ENCODE data around the gene DICER1. TPM values are rescaled to one million over a fixed set of nuclear protein-coding genes. Genes with fewer than 3 reads are reported as not detected.

DICER1 gene
- total and polyA plus RNA-seq, 9 of the 15 experiments (the other 6 are each of a cell fraction or from before 2014, with no cell fraction given): 2.5 to 23.2 (median 12.4) TPM

DNA sequence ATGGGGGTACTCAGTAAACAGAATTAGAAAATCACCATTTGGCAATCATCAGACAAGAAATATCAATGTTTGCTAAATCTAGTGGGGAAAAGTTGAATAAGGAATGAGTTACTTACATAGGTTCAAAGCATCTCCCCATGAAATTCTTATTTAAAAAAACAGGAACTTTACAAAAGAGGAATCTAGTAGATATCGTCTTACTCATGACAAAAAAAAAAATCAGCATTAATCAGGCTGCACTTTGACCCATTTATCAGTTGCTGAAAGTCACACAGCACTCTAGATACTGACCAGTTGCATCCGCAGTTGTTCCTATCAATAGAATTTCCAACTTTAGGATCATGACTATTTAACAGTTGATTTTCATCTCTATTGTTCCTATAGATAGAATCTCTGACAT is 5.8 kb upstream of the DICER1 start:
- intact Hi-C loops (cut with micrococcal nuclease): no loop called here

More for the DNA sequence above, 5.8 kb upstream of the DICER1 start:
- TF ChIP-seq MCM5 (IDR thresholded peaks at IDR 0.05; ENCODE audit: low read depth) (no peak), SMARCC2 (IDR thresholded peaks at IDR 0.05; ENCODE audit: low read depth) (no peak), ZNF77 (CRISPR knock-in tag; IDR thresholded peaks at IDR 0.05) (no peak), PHTF2 (CRISPR knock-in tag; IDR thresholded peaks at IDR 0.05) (no peak), GATAD2B (IDR thresholded peaks at IDR 0.05; ENCODE audit: borderline replicate concordance) (no peak), ZNF75A (CRISPR knock-in tag; IDR thresholded peaks at IDR 0.05) (no peak), MCM7 (IDR thresholded peaks at IDR 0.05) (no peak), TCF3 (CRISPR knock-in tag; IDR thresholded peaks at IDR 0.05) (no peak), BACH1 (tag; IDR thresholded peaks at IDR 0.05) (no peak), ETS2 (tag; IDR thresholded peaks at IDR 0.05; ENCODE audit: borderline replicate concordance, poor library complexity, severe bottlenecking) (no peak), HNRNPK (IDR thresholded peaks at IDR 0.05; ENCODE audit: low read depth, low read length, poor library complexity, severe bottlenecking) (no peak), FOXK2 (conservative IDR thresholded peaks at IDR 0.05 in 1 of 2, IDR thresholded peaks at IDR 0.05 in 1 of 2; ENCODE audit: low read depth in 2 of 2) (no peak), FOXJ3 (CRISPR knock-in tag; IDR thresholded peaks at IDR 0.05) (no peak), ELF2 (CRISPR knock-in tag; IDR thresholded peaks at IDR 0.05) (no peak), EP300 (IDR thresholded peaks at IDR 0.05; ENCODE audit: low read length) (no peak)
- TF ChIP-seq, protein P1, sequence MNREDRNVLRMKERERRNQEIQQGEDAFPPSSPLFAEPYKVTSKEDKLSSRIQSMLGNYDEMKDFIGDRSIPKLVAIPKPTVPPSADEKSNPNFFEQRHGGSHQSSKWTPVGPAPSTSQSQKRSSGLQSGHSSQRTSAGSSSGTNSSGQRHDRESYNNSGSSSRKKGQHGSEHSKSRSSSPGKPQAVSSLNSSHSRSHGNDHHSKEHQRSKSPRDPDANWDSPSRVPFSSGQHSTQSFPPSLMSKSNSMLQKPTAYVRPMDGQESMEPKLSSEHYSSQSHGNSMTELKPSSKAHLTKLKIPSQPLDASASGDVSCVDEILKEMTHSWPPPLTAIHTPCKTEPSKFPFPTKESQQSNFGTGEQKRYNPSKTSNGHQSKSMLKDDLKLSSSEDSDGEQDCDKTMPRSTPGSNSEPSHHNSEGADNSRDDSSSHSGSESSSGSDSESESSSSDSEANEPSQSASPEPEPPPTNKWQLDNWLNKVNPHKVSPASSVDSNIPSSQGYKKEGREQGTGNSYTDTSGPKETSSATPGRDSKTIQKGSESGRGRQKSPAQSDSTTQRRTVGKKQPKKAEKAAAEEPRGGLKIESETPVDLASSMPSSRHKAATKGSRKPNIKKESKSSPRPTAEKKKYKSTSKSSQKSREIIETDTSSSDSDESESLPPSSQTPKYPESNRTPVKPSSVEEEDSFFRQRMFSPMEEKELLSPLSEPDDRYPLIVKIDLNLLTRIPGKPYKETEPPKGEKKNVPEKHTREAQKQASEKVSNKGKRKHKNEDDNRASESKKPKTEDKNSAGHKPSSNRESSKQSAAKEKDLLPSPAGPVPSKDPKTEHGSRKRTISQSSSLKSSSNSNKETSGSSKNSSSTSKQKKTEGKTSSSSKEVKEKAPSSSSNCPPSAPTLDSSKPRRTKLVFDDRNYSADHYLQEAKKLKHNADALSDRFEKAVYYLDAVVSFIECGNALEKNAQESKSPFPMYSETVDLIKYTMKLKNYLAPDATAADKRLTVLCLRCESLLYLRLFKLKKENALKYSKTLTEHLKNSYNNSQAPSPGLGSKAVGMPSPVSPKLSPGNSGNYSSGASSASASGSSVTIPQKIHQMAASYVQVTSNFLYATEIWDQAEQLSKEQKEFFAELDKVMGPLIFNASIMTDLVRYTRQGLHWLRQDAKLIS (CRISPR knock-in tag; IDR thresholded peaks at IDR 0.05): no peak
- TF ChIP-seq, protein P2, sequence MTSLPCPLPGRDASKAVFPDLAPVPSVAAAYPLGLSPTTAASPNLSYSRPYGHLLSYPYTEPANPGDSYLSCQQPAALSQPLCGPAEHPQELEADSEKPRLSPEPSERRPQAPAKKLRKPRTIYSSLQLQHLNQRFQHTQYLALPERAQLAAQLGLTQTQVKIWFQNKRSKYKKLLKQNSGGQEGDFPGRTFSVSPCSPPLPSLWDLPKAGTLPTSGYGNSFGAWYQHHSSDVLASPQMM (CRISPR knock-in tag; IDR thresholded peaks at IDR 0.05): no peak
- TF ChIP-seq, protein P3, sequence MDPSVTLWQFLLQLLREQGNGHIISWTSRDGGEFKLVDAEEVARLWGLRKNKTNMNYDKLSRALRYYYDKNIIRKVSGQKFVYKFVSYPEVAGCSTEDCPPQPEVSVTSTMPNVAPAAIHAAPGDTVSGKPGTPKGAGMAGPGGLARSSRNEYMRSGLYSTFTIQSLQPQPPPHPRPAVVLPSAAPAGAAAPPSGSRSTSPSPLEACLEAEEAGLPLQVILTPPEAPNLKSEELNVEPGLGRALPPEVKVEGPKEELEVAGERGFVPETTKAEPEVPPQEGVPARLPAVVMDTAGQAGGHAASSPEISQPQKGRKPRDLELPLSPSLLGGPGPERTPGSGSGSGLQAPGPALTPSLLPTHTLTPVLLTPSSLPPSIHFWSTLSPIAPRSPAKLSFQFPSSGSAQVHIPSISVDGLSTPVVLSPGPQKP (CRISPR knock-in tag; IDR thresholded peaks at IDR 0.05): no peak
- no peaks in the 10 kb centered on the region for H3K27me3 ChIP-seq (ENCODE audit: control insufficient read depth in 2 of 2, insufficient read depth in 2 of 2, low read length in 2 of 2)
- no TSS peak for BruUV-seq (replicated peaks)
- no peak overlapping the region for H2AFZ ChIP-seq (ENCODE audit: low read depth, low read length)
- FAIRE-seq (no peak), DNase-seq (ENCODE audit: extremely low read depth in 1 of 4, low spot score in 3 of 4) (no peak), ATAC-seq (no peak)
- ChIA-PET POLR2A (no interaction called here), CTCF (ENCODE audit: low intra/inter-chr PET ratio) (no interaction called here)
- peaks cover 0 to 2% of the 10 kb centered on the region in 2 experiments; a peak in 1 of 5 replicates for H3K4me1 ChIP-seq (replicated peaks in 1 of 2; ENCODE audit: control insufficient read depth in 2 of 2, insufficient read depth in 2 of 2, low read length in 2 of 2)
- H3K9ac ChIP-seq (ENCODE audit: insufficient read depth in 1 of 2, low read depth in 2 of 2, low read length in 2 of 2): no peak overlapping the region
- no peaks in the 10 kb centered on the region for H3K79me2 ChIP-seq (ENCODE audit: control insufficient read depth, insufficient read depth, low read length)
- no peaks in the 10 kb centered on the region for H3K9me3 ChIP-seq (replicated peaks; ENCODE audit: control insufficient read depth, insufficient read depth, low read depth, low read length)
- no peaks in the 10 kb centered on the region for H3K9me1 ChIP-seq (ENCODE audit: control insufficient read depth, insufficient read depth, low read length)
- H3K4me3 ChIP-seq: no peak overlapping the region
- H3K36me3 ChIP-seq (ENCODE audit: control insufficient read depth, insufficient read depth, low read length): no peaks in the 10 kb centered on the region
- H3K4me2 ChIP-seq (ENCODE audit: insufficient read depth, low read length): no peak overlapping the region
- no peaks in the 10 kb centered on the region for H4K20me1 ChIP-seq (replicated peaks; ENCODE audit: control insufficient read depth, insufficient read depth, low read length)
- H3K27ac ChIP-seq (ENCODE audit: extremely low read depth, low read depth, low read length): no peak overlapping the region
- in situ Hi-C loops (cut with MboI): no loop called here
- WGBS (ENCODE audit: insufficient coverage, low coverage, missing lambda C conversion rate): 4% methylated on average over 2 of the region's 2 CpGs

Data from K562 (cell line).